Caco-2 (cell line): Measurements from ENCODE around the gene ANK3. TPM values are rescaled to one million over a fixed set of nuclear protein-coding genes. Genes with fewer than 3 reads are reported as not detected.

Experiments
- BruUV-seq: library from RNA; stranded (reverse); fragments of 400-500 nt; replicated peaks from 2 replicates; lab custom pipeline; 2021; lab: Mats Ljungman, UMichigan
- CTCF ChIA-PET: fragments of 300-600 bp; sonication (Branson Sonifier 250); formaldehyde crosslinking; loops from one replicate; lab custom pipeline; 2022; ENCODE audit warnings: antibody characterized with exemption; lab: Charles Lee
- POLR2A ChIA-PET: fragments of 300-600 bp; sonication (Branson Sonifier 250); formaldehyde crosslinking; loops from one replicate; lab custom pipeline; 2022; ENCODE audit warnings: antibody characterized with exemption; lab: Charles Lee
- DNase-seq, 2 experiments: peaks; one replicate each; pipeline versions ENCODE4 v3.0.0 to v3.0.0-alpha.2; 2020 to 2022
- H3K27me3 ChIP-seq: replicated peaks from 2 replicates; pipeline ENCODE4 v1.6.0; 2011; ENCODE audit warnings: low read length; ENCODE audit not compliant: control insufficient read depth, insufficient read depth
- H3K36me3 ChIP-seq: 2 replicates; pipeline ENCODE4 v1.5.1; 2011; ENCODE audit warnings: low read length; ENCODE audit not compliant: control insufficient read depth, insufficient read depth
- H3K4me1 ChIP-seq: fragments of 250-450 bp; sonication (Bioruptor Pico); 2 replicates; pipeline ENCODE4 v1.5.1; 2020; ENCODE audit warnings: mild to moderate bottlenecking
- H3K4me3 ChIP-seq: 2 replicates; pipeline ENCODE4 v1.5.1; 2011; ENCODE audit warnings: low read depth, mild to moderate bottlenecking, control low read depth, low read length
- H3K9me3 ChIP-seq: fragments of 250-450 bp; sonication (Bioruptor Pico); 2 replicates; pipeline ENCODE4 v1.5.1; 2020; ENCODE audit warnings: mild to moderate bottlenecking, moderate library complexity
- H3K27ac Mint-ChIP-seq: one replicate; pipeline ENCODE4 v1.8.0; 2022; ENCODE audit warnings: mixed read lengths; ENCODE audit not compliant: unreplicated experiment
- H3K27me3 Mint-ChIP-seq: one replicate; pipeline ENCODE4 v1.8.0; 2022; ENCODE audit warnings: mixed read lengths; ENCODE audit not compliant: insufficient read depth, unreplicated experiment
- H3K36me3 Mint-ChIP-seq: one replicate; pipeline ENCODE4 v1.8.0; 2022; ENCODE audit warnings: mild to moderate bottlenecking, mixed read lengths; ENCODE audit not compliant: insufficient read depth, unreplicated experiment
- H3K4me1 Mint-ChIP-seq: one replicate; pipeline ENCODE4 v1.8.0; 2022; ENCODE audit warnings: low read depth, mixed read lengths; ENCODE audit not compliant: unreplicated experiment
- H3K4me3 Mint-ChIP-seq: one replicate; pipeline ENCODE4 v1.8.0; 2022; ENCODE audit warnings: mild to moderate bottlenecking, moderate library complexity, mixed read lengths; ENCODE audit not compliant: unreplicated experiment
- H3K9me3 Mint-ChIP-seq: one replicate; pipeline ENCODE4 v1.8.0; 2022; ENCODE audit warnings: mixed read lengths; ENCODE audit not compliant: unreplicated experiment
- CTCF ChIP-seq, 2 experiments: fragments of 200-600 bp in 1 of 2; IDR thresholded peaks; 1 replicate in 1 of 2; 2 replicates in 1 of 2; pipeline versions ENCODE4 v1.5.1 to v1.8.0; 2011 to 2022; ENCODE audit warnings: antibody characterized with exemption in 1 of 2, control low read depth in 1 of 2, inconsistent platforms in 1 of 2, low read depth in 1 of 2, low read length in 1 of 2, mild to moderate bottlenecking in 1 of 2, moderate library complexity in 1 of 2; ENCODE audit not compliant: insufficient read depth in 1 of 2, severe bottlenecking in 1 of 2, unreplicated experiment in 1 of 2
- intact Hi-C: fragments of 100-400 bp; cut with micrococcal nuclease; formaldehyde crosslinking; loops from one replicate; pipeline ENCODE4 v1.10.0; 2022; ENCODE audit not compliant: unreplicated experiment
- total RNA-seq: library from RNA; stranded (reverse); gene quantifications from 2 replicates; pipeline ENCODE4 v1.2.3, GENCODE V29; 2022

The ANK3 gene
- total RNA-seq, 1 experiment from 2014 or later: 46.7 TPM

- Histone ChIP-seq H3K4me1 (peaks cover 18% of the 10 kb centered on the region), H3K36me3 (no peaks in the 10 kb centered on the region), H3K27me3 (no peaks in the 10 kb centered on the region), H3K4me3 (no peak overlapping the region), H3K9me3 (no peaks in the 10 kb centered on the region)
- no peak overlapping the region for H3K4me3 Mint-ChIP-seq
- H3K9me3 Mint-ChIP-seq: peaks cover 8% of the 10 kb centered on the region
- ChIA-PET CTCF (no interaction called here), POLR2A (no interaction called here)
- DNase-seq: no peak
- intact Hi-C loops: no loop called here
- no peaks in the 10 kb centered on the region for H3K27me3 Mint-ChIP-seq
- no peak overlapping the region for H3K27ac Mint-ChIP-seq
- peaks cover 23% of the 10 kb centered on the region for H3K4me1 Mint-ChIP-seq
- TF ChIP-seq CTCF (IDR thresholded peaks at IDR 0.05; ENCODE audit: insufficient read depth in 1 of 2, low read depth in 1 of 2, low read length in 1 of 2, severe bottlenecking in 1 of 2, unreplicated experiment in 1 of 2): no peak
- no peaks in the 10 kb centered on the region for H3K36me3 Mint-ChIP-seq
- no TSS peak for BruUV-seq
Measured at GRCh38 chr10:60296073-60296472, 93.6 kb downstream of the ANK3 start.

GRCh38 chr10:60295028-60295937 lies 94.4 kb downstream of the ANK3 start:
- POLR2A ChIA-PET: no interaction called here
- no TSS peak for BruUV-seq

More at GRCh38 chr10:60295028-60295937, 94.4 kb downstream of the ANK3 start:
- Mint-ChIP-seq H3K9me3 (peaks cover 8% of the 10 kb centered on the region), H3K27ac (no peak overlapping the region), H3K4me3 (no peak overlapping the region), H3K36me3 (no peaks in the 10 kb centered on the region), H3K27me3 (no peaks in the 10 kb centered on the region), H3K4me1 (peaks cover 15% of the 10 kb centered on the region)
- no peak overlapping the region for H3K4me3 ChIP-seq
- H3K36me3 ChIP-seq: no peaks in the 10 kb centered on the region
- no peak for TF ChIP-seq CTCF (IDR thresholded peaks at IDR 0.05; ENCODE audit: insufficient read depth in 1 of 2, low read depth in 1 of 2, low read length in 1 of 2, severe bottlenecking in 1 of 2, unreplicated experiment in 1 of 2)
- no peaks in the 10 kb centered on the region for H3K27me3 ChIP-seq
- H3K4me1 ChIP-seq: peaks cover 11% of the 10 kb centered on the region
- DNase-seq: no peak
- intact Hi-C loops: no loop called here
- CTCF ChIA-PET: no interaction called here
- no peaks in the 10 kb centered on the region for H3K9me3 ChIP-seq
